SJCRH30 (cell line): ENCODE results near the gene SPINT3. TPM values are rescaled to one million over a fixed set of nuclear protein-coding genes. Genes with fewer than 3 reads are reported as not detected.

Experiments used
- DNase-seq, 2 experiments: peaks; one replicate each; pipeline ENCODE4 v3.0.0-alpha.2; 2015 to 2020
- H3K27ac ChIP-seq: fragments of 250-450 bp; sonication (Bioruptor Pico); 2 replicates; pipeline ENCODE4 v1.5.1; 2020; ENCODE audit warnings: mild to moderate bottlenecking, moderate library complexity
- H3K27me3 ChIP-seq: fragments of 250-450 bp; sonication (Bioruptor Pico); 2 replicates; pipeline ENCODE4 v1.5.1; 2020; ENCODE audit warnings: mild to moderate bottlenecking, moderate library complexity
- H3K36me3 ChIP-seq: fragments of 250-450 bp; sonication (Bioruptor Pico); 2 replicates; pipeline ENCODE4 v1.5.1; 2020; ENCODE audit warnings: mild to moderate bottlenecking, moderate library complexity
- H3K4me1 ChIP-seq: fragments of 250-450 bp; sonication (Bioruptor Pico); 2 replicates; pipeline ENCODE4 v1.5.1; 2020; ENCODE audit warnings: mild to moderate bottlenecking, moderate library complexity
- H3K4me3 ChIP-seq: fragments of 250-450 bp; sonication (Bioruptor Pico); 2 replicates; pipeline ENCODE4 v1.5.1; 2020; ENCODE audit warnings: mild to moderate bottlenecking, moderate library complexity
- H3K9me3 ChIP-seq: fragments of 250-450 bp; sonication (Bioruptor Pico); replicated peaks from 2 replicates; pipeline ENCODE4 v1.5.1; 2020; ENCODE audit warnings: mild to moderate bottlenecking, moderate library complexity
- total RNA-seq: library from RNA; depleted of rRNA; stranded (reverse); fragments of >200 nt; shearing (Covaris generic); gene quantifications from 2 replicates; pipeline ENCODE4 v1.2.3, GENCODE V29; 2014

Gene SPINT3
- total RNA-seq, 1 experiment from 2014 or later: not detected

GRCh38 chr20:45510242-45510862 is 5.1 kb downstream of the SPINT3 start:
- H3K4me1 ChIP-seq: no peaks in the 10 kb centered on the region
- no peak overlapping the region for H3K27ac ChIP-seq
- H3K27me3 ChIP-seq: no peaks in the 10 kb centered on the region; the same call in 1 of the 2 replicates
- no peaks in the 10 kb centered on the region for H3K9me3 ChIP-seq
- no peaks in the 10 kb centered on the region for H3K36me3 ChIP-seq
- no peak overlapping the region for H3K4me3 ChIP-seq
- no peak for DNase-seq

GRCh38 chr20:45509091-45509490 is 6.3 kb downstream of the SPINT3 start:
- no peak for DNase-seq
- H3K4me3 ChIP-seq: no peak overlapping the region
- H3K27me3 ChIP-seq: no peaks in the 10 kb centered on the region; the same call in 1 of the 2 replicates
- no peaks in the 10 kb centered on the region for H3K9me3 ChIP-seq
- H3K36me3 ChIP-seq: no peaks in the 10 kb centered on the region
- no peaks in the 10 kb centered on the region for H3K4me1 ChIP-seq
- H3K27ac ChIP-seq: no peak overlapping the region

GRCh38 chr20:45508068-45508886 is 7.1 kb downstream of the SPINT3 start:
- no peak overlapping the region for H3K27ac ChIP-seq
- H3K4me3 ChIP-seq: no peak overlapping the region
- no peaks in the 10 kb centered on the region; the same call in 1 of the 2 replicates for H3K27me3 ChIP-seq
- H3K4me1 ChIP-seq: no peaks in the 10 kb centered on the region
- no peak for DNase-seq
- no peaks in the 10 kb centered on the region for H3K9me3 ChIP-seq
- no peaks in the 10 kb centered on the region for H3K36me3 ChIP-seq

GRCh38 chr20:45507011-45507820 is 8.2 kb downstream of the SPINT3 start:
- no peaks in the 10 kb centered on the region; the same call in 1 of the 2 replicates for H3K27me3 ChIP-seq
- H3K9me3 ChIP-seq: no peaks in the 10 kb centered on the region
- no peak overlapping the region for H3K4me3 ChIP-seq
- no peak overlapping the region for H3K27ac ChIP-seq
- H3K36me3 ChIP-seq: no peaks in the 10 kb centered on the region
- no peak for DNase-seq
- no peaks in the 10 kb centered on the region for H3K4me1 ChIP-seq

GRCh38 chr20:45506398-45506797 is 9.0 kb downstream of the SPINT3 start:
- Histone ChIP-seq H3K9me3 (no peaks in the 10 kb centered on the region), H3K36me3 (no peaks in the 10 kb centered on the region), H3K4me3 (no peak overlapping the region), H3K27me3 (no peaks in the 10 kb centered on the region; the same call in 1 of the 2 replicates), H3K27ac (no peak overlapping the region), H3K4me1 (no peaks in the 10 kb centered on the region)
- no peak for DNase-seq

- H3K9me3 ChIP-seq: no peaks in the 10 kb centered on the region
- no peaks in the 10 kb centered on the region for H3K36me3 ChIP-seq
- H3K27ac ChIP-seq: no peak overlapping the region
- H3K27me3 ChIP-seq: peaks cover 10% of the 10 kb centered on the region
- H3K4me1 ChIP-seq: no peaks in the 10 kb centered on the region
- DNase-seq: no peak
- H3K4me3 ChIP-seq: no peak overlapping the region
Observed at GRCh38 chr20:45503403-45503802, 12.0 kb downstream of the SPINT3 start.

- H3K27me3 ChIP-seq: peaks cover 12% of the 10 kb centered on the region
- no peak overlapping the region for H3K4me3 ChIP-seq
- no peak overlapping the region for H3K27ac ChIP-seq
- H3K9me3 ChIP-seq: no peaks in the 10 kb centered on the region
- no peaks in the 10 kb centered on the region for H3K36me3 ChIP-seq
- DNase-seq: no peak
- no peaks in the 10 kb centered on the region for H3K4me1 ChIP-seq
Observed at GRCh38 chr20:45502561-45502960, 12.9 kb downstream of the SPINT3 start.

- no peaks in the 10 kb centered on the region for H3K4me1 ChIP-seq
- H3K9me3 ChIP-seq: no peaks in the 10 kb centered on the region
- no peak overlapping the region for H3K4me3 ChIP-seq
- peaks cover 12% of the 10 kb centered on the region for H3K27me3 ChIP-seq
- DNase-seq: no peak
- no peaks in the 10 kb centered on the region for H3K36me3 ChIP-seq
- H3K27ac ChIP-seq: no peak overlapping the region
Observed at GRCh38 chr20:45501600-45501999, 13.8 kb downstream of the SPINT3 start.

- Histone ChIP-seq H3K4me1 (no peaks in the 10 kb centered on the region), H3K9me3 (no peaks in the 10 kb centered on the region), H3K4me3 (no peak overlapping the region), H3K27ac (no peak overlapping the region), H3K27me3 (peaks cover 24% of the 10 kb centered on the region), H3K36me3 (no peaks in the 10 kb centered on the region)
- no peak for DNase-seq
Observed at GRCh38 chr20:45500022-45500421, 15.4 kb downstream of the SPINT3 start.

GRCh38 chr20:45497971-45498494 is 17.4 kb downstream of the SPINT3 start:
- Histone ChIP-seq H3K9me3 (no peaks in the 10 kb centered on the region), H3K36me3 (no peaks in the 10 kb centered on the region), H3K27me3 (peaks cover 24% of the 10 kb centered on the region), H3K4me3 (no peak overlapping the region), H3K4me1 (no peaks in the 10 kb centered on the region), H3K27ac (no peak overlapping the region)
- DNase-seq: no peak

GRCh38 chr20:45496166-45496565 is 19.3 kb downstream of the SPINT3 start:
- DNase-seq: no peak
- H3K4me1 ChIP-seq: no peaks in the 10 kb centered on the region
- no peaks in the 10 kb centered on the region for H3K9me3 ChIP-seq
- no peaks in the 10 kb centered on the region for H3K36me3 ChIP-seq
- H3K4me3 ChIP-seq: no peak overlapping the region
- H3K27ac ChIP-seq: no peak overlapping the region
- H3K27me3 ChIP-seq: peaks cover 30% of the 10 kb centered on the region

- H3K4me3 ChIP-seq: no peak overlapping the region
- peaks cover 32% of the 10 kb centered on the region for H3K27me3 ChIP-seq
- no peaks in the 10 kb centered on the region for H3K9me3 ChIP-seq
Observed at GRCh38 chr20:45495501-45495941, 19.9 kb downstream of the SPINT3 start.

GRCh38 chr20:45489083-45489531 is 26.3 kb downstream of the SPINT3 start:
- Histone ChIP-seq H3K27me3 (peaks cover 36% of the 10 kb centered on the region), H3K9me3 (no peaks in the 10 kb centered on the region), H3K27ac (no peak overlapping the region), H3K4me3 (no peak overlapping the region), H3K36me3 (no peaks in the 10 kb centered on the region), H3K4me1 (no peaks in the 10 kb centered on the region)
- no peak for DNase-seq

More at GRCh38 chr20:45495501-45495941, 19.9 kb downstream of the SPINT3 start:
- DNase-seq: no peak
- no peaks in the 10 kb centered on the region for H3K4me1 ChIP-seq
- H3K36me3 ChIP-seq: no peaks in the 10 kb centered on the region
- no peak overlapping the region for H3K27ac ChIP-seq

- Histone ChIP-seq H3K4me3 (no peak overlapping the region), H3K27ac (no peak overlapping the region), H3K27me3 (peaks cover 35% of the 10 kb centered on the region), H3K4me1 (no peaks in the 10 kb centered on the region), H3K36me3 (no peaks in the 10 kb centered on the region), H3K9me3 (no peaks in the 10 kb centered on the region)
- peak in 1 of 2 experiments; percentile 14 for DNase-seq
Observed at GRCh38 chr20:45487231-45487635, 28.2 kb downstream of the SPINT3 start.
